ENCODE results near the gene GYPC.

DNA sequence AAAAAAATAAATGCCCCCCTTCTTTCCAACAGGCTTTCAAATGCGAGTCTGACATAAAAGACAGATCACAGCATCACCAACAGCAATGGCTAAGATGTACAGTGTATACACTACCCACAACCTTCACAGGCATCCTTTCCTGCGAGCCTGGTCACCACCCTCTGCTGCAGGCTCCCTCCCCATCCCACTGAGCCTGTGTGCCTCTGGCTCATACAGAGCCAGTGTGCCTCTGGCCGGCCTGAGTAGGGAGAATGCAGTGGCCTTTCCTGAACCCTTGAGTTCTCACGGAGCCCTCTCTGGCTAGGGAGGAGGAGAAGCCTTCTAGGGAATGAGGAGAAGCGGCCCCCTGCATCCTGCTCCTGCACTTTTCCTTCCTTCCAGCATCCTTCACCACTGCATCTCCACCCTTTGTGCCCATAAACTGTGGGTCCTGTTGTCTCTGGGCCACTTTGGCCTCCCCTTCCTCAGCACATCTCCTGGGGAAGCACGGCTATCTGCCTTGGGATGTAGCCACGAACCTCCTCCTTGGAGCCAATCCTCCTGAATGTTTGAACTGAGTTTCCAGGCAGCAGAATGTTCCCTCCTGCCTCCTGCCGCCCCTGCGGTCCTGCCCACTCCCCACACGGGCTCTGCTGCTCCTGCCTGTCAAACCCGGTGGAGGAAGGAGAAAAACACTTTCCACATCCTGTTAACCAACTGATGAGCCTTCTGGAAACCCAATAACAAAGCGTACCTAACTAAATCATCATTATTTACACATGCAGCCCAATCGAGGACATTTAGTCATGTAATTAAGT is 22.5 kb downstream of the GYPC start:
- TF ChIP-seq, protein P1, sequence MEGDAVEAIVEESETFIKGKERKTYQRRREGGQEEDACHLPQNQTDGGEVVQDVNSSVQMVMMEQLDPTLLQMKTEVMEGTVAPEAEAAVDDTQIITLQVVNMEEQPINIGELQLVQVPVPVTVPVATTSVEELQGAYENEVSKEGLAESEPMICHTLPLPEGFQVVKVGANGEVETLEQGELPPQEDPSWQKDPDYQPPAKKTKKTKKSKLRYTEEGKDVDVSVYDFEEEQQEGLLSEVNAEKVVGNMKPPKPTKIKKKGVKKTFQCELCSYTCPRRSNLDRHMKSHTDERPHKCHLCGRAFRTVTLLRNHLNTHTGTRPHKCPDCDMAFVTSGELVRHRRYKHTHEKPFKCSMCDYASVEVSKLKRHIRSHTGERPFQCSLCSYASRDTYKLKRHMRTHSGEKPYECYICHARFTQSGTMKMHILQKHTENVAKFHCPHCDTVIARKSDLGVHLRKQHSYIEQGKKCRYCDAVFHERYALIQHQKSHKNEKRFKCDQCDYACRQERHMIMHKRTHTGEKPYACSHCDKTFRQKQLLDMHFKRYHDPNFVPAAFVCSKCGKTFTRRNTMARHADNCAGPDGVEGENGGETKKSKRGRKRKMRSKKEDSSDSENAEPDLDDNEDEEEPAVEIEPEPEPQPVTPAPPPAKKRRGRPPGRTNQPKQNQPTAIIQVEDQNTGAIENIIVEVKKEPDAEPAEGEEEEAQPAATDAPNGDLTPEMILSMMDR (conservative IDR thresholded peaks at IDR 0.05 in 1 of 2, IDR thresholded peaks at IDR 0.05 in 1 of 2; ENCODE audit: extremely low read depth in 1 of 2, insufficient read depth in 1 of 2, low read depth in 1 of 2, low read length in 2 of 2) = no peak
- TF ChIP-seq EZH2 (IDR thresholded peaks at IDR 0.05; ENCODE audit: borderline replicate concordance, low read length) = no peak

Measured in mammary epithelial cell (primary cell).